Neural progenitor cell (in vitro differentiated cells): ENCODE data around the gene CUTA. TPM values are rescaled to one million over a fixed set of nuclear protein-coding genes. Genes with fewer than 3 reads are reported as not detected.

Experiments used
- DNase-seq: peaks from one replicate; pipeline ENCODE4 v3.0.0-alpha.2; 2016; ENCODE audit warnings: low spot score
- H2AFZ ChIP-seq: fragments of 200-600 bp; sonication (generic); replicated peaks from 2 replicates; pipeline ENCODE4 v1.6.1; 2016; ENCODE audit warnings: antibody characterized with exemption
- H3F3A ChIP-seq: fragments of 200-600 bp; sonication (generic); 2 replicates; pipeline ENCODE4 v1.6.1; 2016; ENCODE audit warnings: antibody characterized with exemption, low read depth
- H3K27ac ChIP-seq: fragments of 200-600 bp; sonication (generic); 2 replicates; pipeline ENCODE4 v1.5.1; 2016; ENCODE audit warnings: mild to moderate bottlenecking
- H3K27me3 ChIP-seq: fragments of 200-600 bp; sonication (generic); 2 replicates; pipeline ENCODE4 v1.6.1; 2016; ENCODE audit warnings: mild to moderate bottlenecking, moderate library complexity
- H3K36me3 ChIP-seq: fragments of 200-600 bp; sonication (generic); 2 replicates; pipeline ENCODE4 v1.5.1; 2016
- H3K4me1 ChIP-seq: fragments of 200-600 bp; sonication (generic); 2 replicates; pipeline ENCODE4 v1.6.1; 2016; ENCODE audit warnings: mixed run types
- H3K4me2 ChIP-seq: fragments of 200-600 bp; sonication (generic); 2 replicates; pipeline ENCODE4 v1.6.1; 2016
- H3K4me3 ChIP-seq: fragments of 200-600 bp; sonication (generic); 2 replicates; pipeline ENCODE4 v1.5.1; 2016
- H3K79me2 ChIP-seq: fragments of 200-600 bp; sonication (generic); 2 replicates; pipeline ENCODE4 v1.6.1; 2016; ENCODE audit warnings: low read depth
- H3K9ac ChIP-seq: fragments of 200-600 bp; sonication (generic); 2 replicates; pipeline ENCODE4 v1.6.1; 2016
- H3K9me3 ChIP-seq: fragments of 200-600 bp; sonication (generic); 2 replicates; pipeline ENCODE4 v1.5.1; 2016; ENCODE audit warnings: low read depth
- H4K20me1 ChIP-seq: fragments of 200-600 bp; sonication (generic); 2 replicates; pipeline ENCODE4 v1.6.1; 2016; ENCODE audit warnings: low read depth
- H3K27ac Mint-ChIP-seq: 3 replicates; pipeline ENCODE4 v1.8.0; 2021; ENCODE audit warnings: mixed read lengths
- H3K27me3 Mint-ChIP-seq: 2 replicates; pipeline ENCODE4 v1.8.0; 2022; ENCODE audit warnings: low read depth, mild to moderate bottlenecking, inconsistent platforms, moderate library complexity, mixed read lengths; ENCODE audit not compliant: insufficient read depth
- H3K36me3 Mint-ChIP-seq: 3 replicates; pipeline ENCODE4 v1.8.0; 2021; ENCODE audit warnings: mixed read lengths
- H3K4me1 Mint-ChIP-seq: 3 replicates; pipeline ENCODE4 v1.8.0; 2021; ENCODE audit warnings: mixed read lengths
- H3K4me3 Mint-ChIP-seq: 3 replicates; pipeline ENCODE4 v1.8.0; 2021; ENCODE audit warnings: mild to moderate bottlenecking, moderate library complexity, mixed read lengths
- H3K9me3 Mint-ChIP-seq: 3 replicates; pipeline ENCODE4 v1.8.0; 2020; ENCODE audit warnings: mixed read lengths
- CTCF ChIP-seq: fragments of 200-600 bp; sonication (generic); IDR thresholded peaks from 2 replicates; pipeline ENCODE4 v1.5.1; 2017; ENCODE audit warnings: antibody characterized with exemption, mild to moderate bottlenecking
- EZH2 ChIP-seq: fragments of 200-600 bp; sonication (generic); IDR thresholded peaks from 2 replicates; pipeline ENCODE4 v1.6.1; 2017; ENCODE audit warnings: antibody characterized with exemption, mild to moderate bottlenecking, moderate library complexity
- EZH2phosphoT487 ChIP-seq: fragments of 200-600 bp; sonication (generic); IDR thresholded peaks from 2 replicates; pipeline ENCODE4 v1.6.1; 2017; ENCODE audit warnings: antibody characterized with exemption
- total RNA-seq: library from RNA; depleted of rRNA; stranded (reverse); fragments of >200 nt; gene quantifications from 2 replicates; pipeline ENCODE4 v1.2.3, GENCODE V29; 2015; ENCODE audit warnings: low replicate concordance

Gene CUTA
- total RNA-seq, 1 donor from 2014 or later: 118 TPM

DNA sequence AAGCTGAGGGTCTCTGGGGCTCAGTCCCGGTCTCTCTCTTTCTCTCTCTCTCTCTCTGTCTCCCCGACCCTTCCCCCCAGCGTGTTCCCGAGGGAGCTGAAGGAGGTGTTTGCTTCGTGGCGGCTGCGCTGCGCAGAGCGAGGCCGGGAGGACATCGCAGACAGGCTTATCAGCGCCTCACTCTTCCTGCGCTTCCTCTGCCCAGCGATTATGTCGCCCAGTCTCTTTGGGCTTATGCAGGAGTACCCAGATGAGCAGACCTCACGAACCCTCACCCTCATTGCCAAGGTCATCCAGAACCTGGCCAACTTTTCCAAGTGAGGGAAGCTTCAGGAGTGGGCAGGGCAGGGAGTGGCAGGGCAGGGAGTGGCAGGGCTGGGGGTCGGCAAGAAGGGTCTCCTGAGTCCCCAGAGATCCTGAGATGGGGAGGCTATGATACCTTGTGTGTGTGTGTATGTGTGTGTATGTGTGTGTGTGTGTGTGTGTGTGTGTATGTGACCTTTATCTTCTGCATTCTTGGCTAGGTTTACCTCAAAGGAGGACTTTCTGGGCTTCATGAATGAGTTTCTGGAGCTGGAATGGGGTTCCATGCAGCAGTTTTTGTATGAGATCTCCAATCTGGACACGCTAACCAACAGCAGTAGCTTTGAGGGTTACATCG lies 22.9 kb upstream of the CUTA start:
- Mint-ChIP-seq H3K4me3 (no peak overlapping the region), H3K36me3 (peaks cover 56% of the 10 kb centered on the region), H3K4me1 (peaks cover under 1% of the 10 kb centered on the region), H3K27ac (no peak overlapping the region), H3K27me3 (peaks cover 4% of the 10 kb centered on the region), H3K9me3 (no peaks in the 10 kb centered on the region)
- Histone ChIP-seq H3K9me3 (no peaks in the 10 kb centered on the region), H3F3A (no peaks in the 10 kb centered on the region), H3K4me2 (no peak overlapping the region), H4K20me1 (peaks cover 15% of the 10 kb centered on the region), H3K9ac (no peak overlapping the region), H3K4me1 (no peaks in the 10 kb centered on the region), H3K27ac (no peak overlapping the region), H2AFZ (no peak overlapping the region), H3K36me3 (peaks cover 11% of the 10 kb centered on the region), H3K4me3 (no peak overlapping the region), H3K79me2 (peaks cover 17% of the 10 kb centered on the region), H3K27me3 (no peaks in the 10 kb centered on the region)
- DNase-seq: no peak
- no peak for TF ChIP-seq EZH2phosphoT487

- Mint-ChIP-seq H3K4me3 (peak overlapping the region; percentile 15), H3K9me3 (no peaks in the 10 kb centered on the region), H3K27ac (no peak overlapping the region), H3K36me3 (peaks cover 60% of the 10 kb centered on the region), H3K27me3 (peaks cover 4% of the 10 kb centered on the region), H3K4me1 (peaks cover 7% of the 10 kb centered on the region)
- H3K4me2 ChIP-seq: no peak overlapping the region
- H3K27ac ChIP-seq: no peak overlapping the region
- H3K4me3 ChIP-seq: no peak overlapping the region
- H4K20me1 ChIP-seq: peaks cover 15% of the 10 kb centered on the region
- H3K9me3 ChIP-seq: no peaks in the 10 kb centered on the region
- H3K79me2 ChIP-seq: peaks cover 24% of the 10 kb centered on the region
- no peaks in the 10 kb centered on the region for H3K4me1 ChIP-seq
- peaks cover 13% of the 10 kb centered on the region for H3K36me3 ChIP-seq
- H2AFZ ChIP-seq: no peak overlapping the region
- H3K27me3 ChIP-seq: no peaks in the 10 kb centered on the region
- no peak for DNase-seq
- no peak overlapping the region for H3K9ac ChIP-seq
- no peaks in the 10 kb centered on the region for H3F3A ChIP-seq
- TF ChIP-seq CTCF (no peak), EZH2 (no peak), EZH2phosphoT487 (no peak)
These were observed 22.2 kb upstream of the CUTA start for GRCh38 chr6:33439956-33440648.

GRCh38 chr6:33438978-33439594 lies 21.2 kb upstream of the CUTA start:
- peaks cover under 1% of the 10 kb centered on the region for H3F3A ChIP-seq
- peaks cover 18% of the 10 kb centered on the region for H4K20me1 ChIP-seq
- no peak overlapping the region for H3K4me3 Mint-ChIP-seq
- TF ChIP-seq EZH2phosphoT487 (no peak), EZH2 (no peak), CTCF (no peak)
- H3K4me2 ChIP-seq: no peak overlapping the region
- peaks cover 6% of the 10 kb centered on the region for H3K4me1 ChIP-seq
- DNase-seq: no peak
- no peak overlapping the region for H3K27ac ChIP-seq
- H3K4me1 Mint-ChIP-seq: peaks cover 10% of the 10 kb centered on the region
- no peak overlapping the region for H3K27ac Mint-ChIP-seq
- H3K27me3 Mint-ChIP-seq: peaks cover 4% of the 10 kb centered on the region
- H3K36me3 Mint-ChIP-seq: peaks cover 52% of the 10 kb centered on the region
- H3K27me3 ChIP-seq: no peaks in the 10 kb centered on the region
- no peak overlapping the region for H3K9ac ChIP-seq
- H3K9me3 Mint-ChIP-seq: no peaks in the 10 kb centered on the region
- no peak overlapping the region for H3K4me3 ChIP-seq
- H3K9me3 ChIP-seq: no peaks in the 10 kb centered on the region
- H3K36me3 ChIP-seq: peaks cover 13% of the 10 kb centered on the region
- no peak overlapping the region for H2AFZ ChIP-seq
- peaks cover 34% of the 10 kb centered on the region for H3K79me2 ChIP-seq
